HS-5 (cell line): ENCODE measurements around the gene SERPINA12.
"Not testable (repeated sequence)": the region's sequence is repeated elsewhere in the genome, so short reads cannot be mapped to it uniquely, and the experiment has no call there.

Experiments used
- DNase-seq: peaks from one replicate; pipeline ENCODE4 v3.0.0-alpha.2; 2012; ENCODE audit warnings: low read depth

The SERPINA12 gene

DNA sequence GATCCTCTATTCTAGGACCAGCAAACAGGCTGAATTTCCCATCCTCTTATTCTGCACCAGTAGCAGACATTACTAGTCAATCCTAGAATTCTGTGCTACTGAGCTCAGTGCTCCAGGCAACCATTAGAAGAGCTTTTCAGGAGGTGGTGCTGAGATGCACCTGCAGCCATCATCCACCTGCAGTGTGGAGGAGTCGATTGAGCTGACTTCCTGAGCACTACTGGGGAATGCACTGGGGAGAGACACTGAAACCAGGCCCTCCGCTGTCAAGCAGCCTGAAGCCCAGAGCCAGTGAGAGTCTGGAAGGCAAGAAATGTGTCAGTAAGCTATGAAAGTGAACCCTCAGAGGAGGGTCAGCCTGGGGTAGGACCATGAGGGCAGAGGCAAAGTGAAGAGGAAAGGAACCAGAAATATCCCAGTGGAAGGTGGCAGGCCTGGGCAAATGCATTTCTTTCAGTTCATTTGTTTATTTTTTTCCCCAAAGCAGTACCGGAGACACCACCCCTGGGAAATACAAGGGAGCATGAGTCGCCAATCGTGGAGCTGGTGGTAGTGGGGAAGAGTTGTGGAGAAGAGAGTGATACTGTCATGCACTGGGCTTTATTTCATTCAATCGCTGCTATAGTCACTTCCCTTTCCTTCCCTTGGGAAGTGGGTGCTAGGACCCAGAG is 28.9 kb upstream of the SERPINA12 start:
- no peak for DNase-seq

DNA sequence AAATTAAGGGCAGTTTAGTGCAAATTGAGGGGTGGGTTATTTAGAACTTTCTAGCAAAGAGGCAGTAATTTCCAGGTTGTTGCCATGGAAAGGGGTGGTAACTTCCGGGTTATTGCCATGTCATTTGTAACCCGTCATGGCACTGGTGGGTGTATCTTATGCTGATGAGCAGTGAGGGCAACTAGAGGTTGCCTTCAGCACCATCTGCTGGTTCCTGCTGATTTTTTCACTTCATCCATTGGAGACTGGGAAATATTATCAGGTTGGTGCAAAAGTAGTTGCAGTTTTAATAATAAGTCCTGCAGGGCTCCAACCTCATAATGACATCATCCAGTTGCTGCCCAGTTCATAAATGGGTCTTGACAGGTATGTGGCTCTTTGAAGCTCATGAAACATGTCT is 27.6 kb upstream of the SERPINA12 start:
- no peak for DNase-seq

DNA sequence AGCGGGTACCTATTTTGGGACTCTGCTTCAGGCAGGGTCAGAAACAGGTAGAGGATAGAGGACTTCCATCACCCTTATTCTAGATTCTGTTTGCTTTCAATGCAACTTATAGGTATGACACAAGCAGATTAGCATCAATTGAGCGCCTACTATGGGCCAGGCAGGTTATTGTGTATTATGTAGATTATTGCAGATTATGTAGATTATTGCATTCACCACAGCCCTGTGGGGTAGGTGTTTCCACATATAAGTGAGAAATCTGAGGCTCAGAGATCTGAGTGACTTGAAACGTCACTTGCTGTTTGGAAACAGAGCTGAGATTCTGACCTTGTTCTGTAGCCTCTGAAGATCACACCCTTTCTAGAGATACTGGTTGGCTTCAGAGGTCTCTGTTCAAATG is 26.2 kb upstream of the SERPINA12 start:
- DNase-seq = no peak

DNA sequence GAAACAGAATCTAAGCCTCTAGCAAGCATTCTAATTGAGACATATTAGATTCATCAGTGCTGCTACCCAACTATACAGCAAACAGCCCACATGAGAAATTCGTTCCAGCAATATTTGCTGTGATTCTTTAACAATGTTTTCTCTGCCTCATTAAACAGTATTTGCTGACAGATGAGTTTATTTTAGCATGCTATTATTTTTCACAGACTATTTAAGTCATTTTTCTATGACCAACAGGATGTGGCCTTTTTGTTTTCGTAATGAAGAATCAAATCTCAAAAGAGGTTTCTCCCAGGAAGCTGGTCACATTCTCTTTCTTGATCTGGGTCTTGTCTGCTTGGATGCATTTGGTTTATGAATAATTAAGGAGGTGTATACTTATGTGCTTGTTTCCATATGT is 23.2 kb upstream of the SERPINA12 start:
- no peak for DNase-seq

DNA sequence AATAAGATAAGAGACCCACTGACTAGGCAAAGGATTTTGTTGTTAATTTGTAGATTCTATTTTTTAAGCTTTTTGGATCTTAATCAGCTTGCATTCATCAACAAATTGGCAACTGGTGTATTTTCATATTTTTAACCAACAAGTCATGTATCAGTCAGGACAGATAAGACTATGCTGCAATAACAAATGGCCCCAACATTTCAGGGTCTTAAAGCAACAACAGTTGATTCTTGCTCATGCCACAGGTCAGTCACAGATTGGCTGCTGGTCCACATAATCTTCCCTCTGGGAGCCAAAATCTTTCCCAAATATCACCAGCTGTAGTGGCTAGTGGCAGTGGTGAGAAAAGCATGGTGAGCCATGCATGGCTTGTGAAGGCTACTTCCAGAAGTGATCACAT is 21.9 kb upstream of the SERPINA12 start:
- no peak for DNase-seq

DNA sequence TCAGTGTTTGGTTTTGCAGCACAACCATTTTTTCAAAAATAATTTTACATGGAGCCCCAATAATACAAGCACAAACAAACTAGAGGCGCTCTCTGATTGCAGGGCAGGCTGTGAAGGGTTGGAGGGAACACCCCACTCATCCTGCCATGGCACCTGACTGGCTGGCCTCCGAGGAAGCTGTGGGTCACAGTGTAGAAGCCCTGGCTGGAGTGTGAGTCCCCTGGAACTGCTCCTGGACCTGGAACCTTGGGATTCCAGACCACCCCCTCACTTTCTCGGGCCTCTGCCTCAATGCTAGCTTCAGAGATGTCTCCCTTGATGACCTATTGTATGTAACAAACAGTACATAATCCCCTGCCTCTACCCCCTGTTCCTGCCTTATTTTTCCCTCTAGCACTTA is 14.8 kb upstream of the SERPINA12 start:
- DNase-seq = no peak

DNA sequence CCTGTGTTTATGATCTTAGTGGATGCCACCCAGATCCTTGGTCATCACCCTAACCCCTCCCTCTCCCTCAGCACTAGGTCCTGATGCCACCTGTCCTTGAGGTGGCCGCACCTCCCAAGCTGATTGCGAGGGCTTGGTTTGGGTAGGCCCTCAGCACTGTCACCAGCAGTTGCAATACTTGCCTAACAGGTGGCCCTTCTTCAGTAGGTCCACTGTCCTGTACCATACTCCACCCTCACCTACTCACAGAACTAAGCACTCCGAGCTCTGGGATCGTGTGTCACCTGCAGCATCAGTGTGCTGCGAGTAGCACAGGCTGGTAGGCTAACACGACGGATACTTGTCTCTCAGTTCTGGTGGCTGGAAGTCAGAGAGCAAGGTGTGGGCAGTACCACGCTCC is 14.0 kb upstream of the SERPINA12 start:
- no peak for DNase-seq

DNA sequence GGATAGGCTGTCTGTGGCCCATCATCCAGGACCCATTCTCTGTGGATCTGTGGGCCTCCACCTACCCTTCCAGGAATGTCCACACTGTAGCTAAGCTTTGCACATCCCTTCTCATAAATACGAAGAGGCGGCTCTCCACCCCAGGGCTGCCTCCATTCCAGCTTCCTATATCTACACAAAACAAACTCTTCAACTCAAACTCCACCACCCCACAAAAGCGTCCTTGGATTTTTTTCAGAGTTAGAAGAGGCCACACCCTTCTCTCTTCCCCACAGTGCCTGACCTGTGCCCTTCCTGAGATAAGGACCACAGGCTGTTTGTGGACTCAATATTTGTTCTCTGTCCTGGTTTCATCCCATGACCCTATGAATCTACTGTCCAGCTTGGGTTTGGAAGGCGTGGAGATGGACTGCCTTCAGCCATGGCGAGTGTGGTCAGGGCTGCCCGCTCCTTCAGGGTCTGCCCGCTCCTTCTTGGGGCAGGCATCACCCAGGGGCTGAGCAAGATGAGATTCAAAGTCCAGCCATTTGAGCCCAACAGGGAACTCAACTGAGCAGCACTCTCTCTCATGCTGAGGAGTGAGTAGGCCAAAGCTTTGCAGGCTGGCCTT is 13.0 kb upstream of the SERPINA12 start:
- no peak for DNase-seq

DNA sequence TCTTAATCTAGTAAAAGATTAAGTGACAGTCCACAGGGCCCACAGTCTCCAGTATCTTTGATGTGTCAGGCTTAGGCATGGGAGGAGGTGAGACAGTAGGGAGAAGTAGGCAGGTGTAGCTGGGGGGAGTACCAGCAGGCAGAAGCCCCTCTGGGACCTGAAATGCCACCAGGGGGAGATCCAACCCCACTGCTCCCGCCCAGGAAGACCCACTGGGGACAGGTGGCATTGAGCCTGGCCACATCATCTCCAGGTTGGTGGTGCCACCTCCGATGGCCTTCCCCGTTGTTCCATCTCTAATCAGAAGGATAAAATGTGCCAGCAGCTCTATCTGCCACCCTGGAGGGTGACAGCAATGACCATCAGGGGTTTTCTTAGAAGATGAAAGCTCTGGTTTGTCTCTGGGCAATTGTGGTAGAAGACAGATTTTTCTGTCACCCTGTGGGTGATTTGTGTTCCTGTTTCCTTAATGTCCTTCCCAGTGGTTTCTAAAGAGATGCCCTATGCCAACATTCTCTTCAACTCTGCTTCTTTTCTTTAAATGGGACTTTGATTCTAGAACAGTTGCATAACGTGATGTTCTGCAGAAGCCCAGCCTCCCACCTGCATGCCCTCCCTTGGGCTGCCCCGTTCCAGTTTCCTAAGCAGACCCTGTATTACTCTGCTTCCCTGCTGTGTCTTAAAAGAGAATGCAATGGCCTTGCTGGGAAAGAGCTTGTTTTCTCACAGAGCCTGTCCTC is 12.3 kb upstream of the SERPINA12 start:
- no peak for DNase-seq

DNA sequence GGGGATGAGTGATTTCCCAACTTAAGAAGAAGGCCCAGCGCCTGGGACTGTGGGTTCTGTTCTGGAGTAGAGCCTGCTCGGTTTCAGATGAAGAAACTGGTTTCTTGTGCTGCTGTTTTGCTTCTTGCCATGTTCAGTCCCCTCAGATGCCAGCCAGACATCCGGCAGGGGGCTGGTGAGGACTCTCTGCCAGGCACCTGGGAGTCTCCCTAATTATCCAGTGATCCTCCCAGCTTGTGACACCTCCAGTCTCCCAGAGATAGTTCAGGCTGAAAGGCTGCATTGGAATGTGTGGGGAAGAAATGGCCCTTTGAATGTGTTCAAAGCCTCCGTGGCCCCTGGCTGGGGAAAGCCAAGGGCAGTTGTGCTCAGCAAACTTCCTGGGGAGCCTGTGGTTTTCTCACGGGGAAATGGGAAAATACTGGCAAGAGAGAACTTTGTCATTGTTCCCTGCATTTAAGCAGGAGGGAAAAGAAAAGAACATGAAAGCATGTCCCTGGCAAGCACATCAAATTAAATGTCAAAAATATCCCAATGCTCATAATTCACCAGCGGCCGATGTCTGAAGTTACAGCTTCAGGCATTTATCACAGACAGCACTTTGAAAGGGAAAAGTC is 8.5 kb upstream of the SERPINA12 start:
- no peak for DNase-seq

DNA sequence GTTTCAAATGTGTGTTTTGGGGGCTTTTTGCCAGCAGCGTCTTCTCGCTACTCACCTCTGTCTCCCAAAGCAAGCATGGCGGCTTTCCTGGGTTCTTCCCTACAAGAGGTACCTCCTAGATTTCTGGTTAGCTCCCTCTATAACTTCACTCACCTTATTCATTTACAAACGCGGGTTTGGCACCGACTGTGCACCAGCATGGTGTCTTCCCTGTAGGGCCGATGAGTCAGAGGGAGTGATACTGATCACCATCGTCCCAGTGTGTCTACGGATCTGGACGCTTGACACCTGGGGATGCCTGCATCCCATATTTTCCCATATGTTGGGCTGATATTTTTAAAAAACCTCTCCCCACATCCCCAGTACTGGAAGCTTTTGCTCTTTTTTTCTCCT is 8.0 kb upstream of the SERPINA12 start:
- no peak for DNase-seq

DNA sequence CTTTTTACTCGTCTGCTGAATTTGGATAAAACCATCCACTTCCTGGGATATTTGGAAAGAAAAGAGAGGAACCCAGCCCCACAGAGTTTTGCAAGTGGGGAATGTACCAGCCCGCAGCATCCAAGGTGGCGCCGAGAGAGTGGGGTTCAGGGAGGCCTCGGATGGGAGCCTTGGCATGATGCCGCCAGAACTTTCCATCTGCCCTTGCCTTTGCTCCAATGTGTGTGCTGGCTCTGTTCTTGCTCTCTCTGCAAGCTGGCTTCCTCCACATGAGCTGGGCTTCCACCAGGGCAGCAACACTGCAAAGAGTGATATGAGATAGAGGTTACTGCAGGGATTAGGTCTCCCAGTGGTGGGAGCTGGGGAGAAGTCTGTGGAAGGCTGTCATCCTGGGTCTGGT is 6.6 kb upstream of the SERPINA12 start:
- DNase-seq = no peak

DNA sequence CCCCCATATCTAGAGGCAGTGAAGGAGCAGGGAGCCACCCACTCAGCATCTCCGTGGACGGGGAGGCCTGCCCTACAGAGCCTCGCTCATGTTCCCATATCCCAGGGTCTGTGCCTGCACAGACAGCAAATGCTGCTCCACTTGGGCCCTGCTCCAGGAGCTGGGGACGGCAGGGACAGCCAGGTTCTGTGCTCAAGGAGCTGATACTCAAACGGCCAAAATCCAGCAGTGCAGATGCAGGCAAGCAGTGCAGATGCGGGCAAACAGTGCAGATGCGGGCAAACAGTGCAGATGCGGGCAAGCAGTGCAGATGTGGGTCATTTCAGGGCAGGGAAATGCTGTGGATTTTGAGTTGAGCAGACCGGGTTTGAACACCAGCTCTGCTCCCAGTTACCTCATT is 6.2 kb upstream of the SERPINA12 start:
- no peak for DNase-seq

DNA sequence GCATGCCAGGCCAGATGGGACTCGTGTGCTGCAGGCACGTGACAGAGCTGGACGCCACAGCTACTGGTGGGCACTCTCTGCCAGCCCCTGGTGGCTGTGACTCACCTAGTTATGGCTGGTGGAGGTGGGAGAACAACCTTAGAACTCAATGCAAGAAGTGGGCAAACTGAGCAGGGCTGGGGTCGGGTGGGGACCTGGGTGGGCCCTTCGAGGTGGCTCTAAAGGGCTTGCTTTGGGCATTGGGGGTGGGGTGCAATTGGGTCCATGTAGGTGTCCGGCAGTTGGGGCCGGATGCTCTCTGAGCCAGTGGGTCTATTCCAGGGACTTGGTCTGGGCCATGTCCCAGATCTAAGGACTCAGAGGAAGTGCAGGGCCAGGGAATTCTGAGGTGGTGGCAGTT is 5.1 kb upstream of the SERPINA12 start:
- no peak for DNase-seq

DNA sequence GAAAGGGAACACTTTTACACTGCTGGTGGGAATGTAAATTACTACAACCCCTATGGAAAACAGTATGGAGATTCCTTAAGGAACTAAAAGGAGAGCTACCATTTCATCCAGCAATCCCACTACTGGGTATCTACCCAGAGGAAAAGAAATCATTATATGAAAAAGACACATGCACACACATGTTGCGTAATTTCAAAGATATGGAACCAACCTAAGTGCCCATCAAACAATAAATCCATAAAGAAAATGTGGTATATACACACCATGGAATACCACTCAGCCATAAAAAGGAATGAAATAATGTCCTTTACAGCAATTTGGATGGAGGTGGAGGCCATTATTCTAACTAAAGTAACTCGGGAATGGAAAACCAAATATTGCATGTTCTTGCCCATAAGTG is 1.2 kb upstream of the SERPINA12 start:
- not testable (repeated sequence) for DNase-seq

DNA sequence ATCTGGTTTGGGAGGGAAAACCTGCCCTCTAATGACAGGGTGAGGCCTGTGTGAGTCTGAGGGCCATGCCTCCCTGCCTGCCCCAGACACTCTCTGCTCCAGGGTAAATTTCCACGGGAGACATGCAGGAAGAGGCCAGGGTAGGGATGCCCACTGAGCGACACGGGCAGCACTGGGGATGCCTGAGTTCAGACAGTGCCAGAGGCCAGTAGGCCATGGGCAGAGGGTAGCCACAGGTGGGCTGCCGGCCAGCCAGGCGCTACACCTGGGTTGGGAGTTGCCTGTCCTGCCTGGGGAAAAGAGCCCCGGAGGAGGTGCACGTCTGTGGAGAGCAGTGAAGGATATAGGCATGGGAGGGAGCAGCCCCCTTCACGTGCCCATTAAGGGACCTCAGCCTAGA is 3.6 kb downstream of the SERPINA12 start:
- no peak for DNase-seq

DNA sequence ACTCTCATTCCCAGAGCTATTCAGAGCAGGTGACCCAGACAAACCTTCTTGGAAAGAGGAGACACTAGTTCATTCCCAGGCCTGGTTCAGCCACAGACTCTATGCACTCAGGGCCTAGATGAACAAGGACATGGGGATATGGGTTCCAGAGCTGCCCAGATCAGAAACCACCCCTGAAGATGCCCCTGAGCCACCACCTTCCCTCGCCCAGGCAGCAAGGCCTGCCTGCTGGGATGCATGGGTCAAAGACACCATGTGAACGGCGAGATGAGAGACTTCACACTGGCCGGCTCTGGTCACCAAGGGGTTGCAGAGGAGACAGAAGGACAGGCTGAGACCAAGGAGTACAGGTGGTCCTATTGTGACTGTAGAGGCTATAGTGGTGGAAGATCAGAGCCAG is 4.1 kb downstream of the SERPINA12 start:
- no peak for DNase-seq

DNA sequence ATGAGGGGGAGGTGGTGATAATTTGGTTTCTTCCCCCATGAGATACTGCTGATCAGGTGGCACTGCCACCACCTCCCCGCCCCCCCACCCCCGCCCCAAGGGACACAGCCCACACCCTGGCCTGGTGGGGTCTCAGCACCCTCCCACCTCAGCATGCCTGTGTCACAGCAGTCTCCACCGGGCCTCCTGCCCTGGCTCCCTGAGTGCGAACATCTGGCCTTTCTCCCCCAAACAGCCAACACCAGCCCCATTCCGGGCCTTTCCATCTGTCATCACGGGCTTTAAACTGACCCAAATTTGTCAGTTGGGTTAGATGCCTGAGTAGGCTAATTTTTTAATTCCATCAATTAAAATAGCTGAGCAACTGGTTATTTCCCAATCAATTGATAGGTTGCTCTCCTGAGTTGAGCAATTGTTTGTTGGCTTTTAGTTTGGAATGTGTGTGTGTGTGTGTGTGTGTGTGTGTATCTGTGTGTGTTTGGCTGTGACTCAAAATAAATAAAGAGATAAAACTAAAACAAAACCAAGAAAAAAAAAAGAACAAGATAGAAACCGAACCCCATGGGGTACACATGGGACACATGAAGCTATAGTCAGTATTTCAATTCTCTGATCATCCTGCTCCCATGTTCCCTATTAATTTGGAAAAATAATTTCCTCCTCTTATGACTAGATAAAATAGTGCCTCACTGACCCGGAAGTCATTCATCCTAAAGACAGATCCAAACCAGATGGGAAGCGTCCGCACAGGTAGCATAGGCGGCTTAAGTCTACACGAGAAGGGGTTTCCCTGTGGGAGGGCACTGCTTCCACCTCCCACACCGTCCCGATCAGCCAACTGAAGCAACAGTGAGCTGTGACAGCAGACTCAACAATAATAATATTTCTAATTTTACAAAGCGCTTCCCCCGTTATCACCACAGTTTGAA is 7.4 kb downstream of the SERPINA12 start:
- DNase-seq = no peak

DNA sequence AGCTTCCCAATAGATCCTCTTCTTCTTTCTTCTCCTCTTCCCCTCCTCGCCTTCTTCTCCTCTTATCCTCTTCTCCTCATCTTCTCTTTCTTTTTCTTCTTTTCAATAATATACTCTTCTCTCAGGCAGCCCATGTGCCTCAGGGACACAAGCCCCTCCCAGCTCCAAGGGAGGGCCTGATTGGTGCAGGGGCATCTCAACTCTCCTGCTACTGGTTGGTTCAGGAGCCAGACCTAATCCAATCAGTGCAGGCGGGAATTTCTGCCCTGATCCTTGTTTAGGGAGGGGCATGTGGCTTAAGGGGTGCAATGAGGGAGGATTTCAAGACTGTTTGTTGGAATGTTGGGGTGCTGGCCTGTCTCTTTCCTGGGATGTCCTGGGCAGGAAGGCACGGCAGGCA is 9.0 kb downstream of the SERPINA12 start:
- DNase-seq = no peak

DNA sequence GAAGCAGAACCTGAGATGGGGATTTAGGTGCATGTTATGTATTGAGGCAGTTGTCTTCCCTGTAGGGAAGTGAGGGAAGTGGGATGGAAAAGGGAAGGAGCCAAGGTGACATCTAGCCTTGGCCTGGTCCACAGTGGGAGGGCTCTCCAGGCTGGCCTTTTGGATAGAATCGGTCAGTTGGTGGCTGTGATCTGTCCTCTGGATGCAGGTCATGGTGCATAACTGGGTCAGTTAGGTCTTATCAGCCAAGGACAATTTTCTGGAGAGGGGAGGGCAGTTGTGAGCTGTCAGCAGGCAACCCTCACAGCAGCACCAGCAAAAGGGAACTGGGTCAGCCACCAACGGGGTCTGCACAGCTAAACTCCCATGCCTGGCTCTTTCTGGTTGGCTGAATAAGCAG is 9.6 kb downstream of the SERPINA12 start:
- DNase-seq = no peak

DNA sequence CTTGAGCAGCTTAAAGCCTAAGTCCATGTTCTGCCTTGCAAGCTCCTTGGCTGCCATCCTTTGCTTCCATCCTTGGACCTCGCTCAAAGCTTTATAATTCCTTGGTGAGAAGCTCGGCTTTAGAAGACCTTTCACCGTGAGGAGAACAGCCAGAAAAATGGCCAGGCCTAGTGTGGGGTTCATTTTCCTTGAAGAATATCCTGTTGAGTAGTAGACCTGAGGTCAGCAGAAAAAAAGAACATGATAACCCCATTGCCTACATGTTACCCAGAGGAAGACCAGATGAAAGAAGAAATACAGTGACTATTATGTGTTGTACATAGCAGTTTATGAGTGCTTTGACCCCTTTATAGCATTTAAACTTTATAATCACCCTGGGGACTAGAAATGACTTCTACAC is 11.1 kb downstream of the SERPINA12 start:
- no peak for DNase-seq

DNA sequence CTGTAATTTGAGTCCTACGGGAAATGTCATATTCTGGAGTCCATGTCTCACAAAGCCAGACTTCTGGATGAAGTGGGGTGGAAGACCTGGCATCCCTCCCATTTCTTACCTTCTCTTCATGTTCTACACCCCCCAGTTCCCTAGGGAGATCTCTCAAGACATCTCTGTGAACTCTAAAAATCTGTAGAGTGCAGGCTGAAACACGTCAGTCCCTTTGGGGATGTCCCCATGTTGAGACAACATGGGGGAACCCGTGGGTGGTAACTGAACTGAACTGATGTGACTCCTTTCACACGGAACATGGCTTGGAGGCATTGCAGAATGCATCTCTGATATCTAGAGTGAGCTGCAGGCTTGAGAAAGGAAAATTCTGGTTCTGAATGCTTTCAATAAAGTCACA is 15.2 kb downstream of the SERPINA12 start:
- no peak for DNase-seq
